Nephron progenitor cell (in vitro differentiated cells): ENCODE data around the gene CSHL1.

ENCODE experiments used
- DNase-seq: peaks from one replicate; pipeline ENCODE4 v3.0.0; 2021
- H3K27ac Mint-ChIP-seq: 2 replicates; pipeline ENCODE4 v1.8.0; 2021; ENCODE audit warnings: mild to moderate bottlenecking, moderate library complexity, mixed read lengths
- H3K27me3 Mint-ChIP-seq: 2 replicates; pipeline ENCODE4 v1.8.0; 2021; ENCODE audit warnings: mild to moderate bottlenecking, low read depth, mixed read lengths; ENCODE audit not compliant: poor library complexity
- H3K36me3 Mint-ChIP-seq: 2 replicates; pipeline ENCODE4 v1.8.0; 2021; ENCODE audit warnings: low read depth, mixed read lengths
- H3K4me1 Mint-ChIP-seq: 2 replicates; pipeline ENCODE4 v1.8.0; 2021; ENCODE audit warnings: mixed read lengths
- H3K4me3 Mint-ChIP-seq: 2 replicates; pipeline ENCODE4 v1.8.0; 2021; ENCODE audit warnings: mild to moderate bottlenecking, moderate library complexity, mixed read lengths
- H3K9me3 Mint-ChIP-seq: 2 replicates; pipeline ENCODE4 v1.8.0; 2021; ENCODE audit warnings: mild to moderate bottlenecking, moderate library complexity, mixed read lengths
- TF ChIP-seq, protein P1 (sequence below): fragments of 200-600 bp; sonication (generic); IDR thresholded peaks from 2 replicates; pipeline ENCODE4 v1.5.0; 2021; ENCODE audit warnings: antibody characterized with exemption

Gene CSHL1

DNA sequence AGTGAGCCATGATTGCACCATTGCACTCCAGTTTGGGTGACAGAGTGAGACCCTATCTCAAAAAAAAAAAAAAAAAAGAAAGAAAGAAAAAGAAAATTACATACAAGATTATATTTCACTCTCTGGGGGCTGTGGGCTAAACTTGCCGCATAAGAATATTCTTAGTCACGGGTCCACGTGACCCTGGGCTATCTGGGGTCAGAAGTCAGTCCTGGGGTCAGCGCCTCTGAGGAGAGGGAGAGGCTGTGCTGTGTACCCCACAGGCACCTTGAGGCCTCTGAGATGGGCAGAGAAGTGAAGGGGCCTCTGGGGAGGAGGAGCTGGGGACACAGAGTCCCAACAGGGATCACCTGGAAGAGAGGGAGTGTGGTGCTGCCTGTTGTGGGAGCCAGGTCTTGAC lies 26.9 kb upstream of the CSHL1 start:
- no peak for DNase-seq
- Mint-ChIP-seq H3K27me3 (peaks cover 31% of the 10 kb centered on the region), H3K36me3 (no peaks in the 10 kb centered on the region), H3K27ac (no peak overlapping the region), H3K9me3 (no peaks in the 10 kb centered on the region), H3K4me1 (peaks cover 32% of the 10 kb centered on the region), H3K4me3 (no peak overlapping the region)
- TF ChIP-seq, protein P1, sequence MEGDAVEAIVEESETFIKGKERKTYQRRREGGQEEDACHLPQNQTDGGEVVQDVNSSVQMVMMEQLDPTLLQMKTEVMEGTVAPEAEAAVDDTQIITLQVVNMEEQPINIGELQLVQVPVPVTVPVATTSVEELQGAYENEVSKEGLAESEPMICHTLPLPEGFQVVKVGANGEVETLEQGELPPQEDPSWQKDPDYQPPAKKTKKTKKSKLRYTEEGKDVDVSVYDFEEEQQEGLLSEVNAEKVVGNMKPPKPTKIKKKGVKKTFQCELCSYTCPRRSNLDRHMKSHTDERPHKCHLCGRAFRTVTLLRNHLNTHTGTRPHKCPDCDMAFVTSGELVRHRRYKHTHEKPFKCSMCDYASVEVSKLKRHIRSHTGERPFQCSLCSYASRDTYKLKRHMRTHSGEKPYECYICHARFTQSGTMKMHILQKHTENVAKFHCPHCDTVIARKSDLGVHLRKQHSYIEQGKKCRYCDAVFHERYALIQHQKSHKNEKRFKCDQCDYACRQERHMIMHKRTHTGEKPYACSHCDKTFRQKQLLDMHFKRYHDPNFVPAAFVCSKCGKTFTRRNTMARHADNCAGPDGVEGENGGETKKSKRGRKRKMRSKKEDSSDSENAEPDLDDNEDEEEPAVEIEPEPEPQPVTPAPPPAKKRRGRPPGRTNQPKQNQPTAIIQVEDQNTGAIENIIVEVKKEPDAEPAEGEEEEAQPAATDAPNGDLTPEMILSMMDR: no peak

DNA sequence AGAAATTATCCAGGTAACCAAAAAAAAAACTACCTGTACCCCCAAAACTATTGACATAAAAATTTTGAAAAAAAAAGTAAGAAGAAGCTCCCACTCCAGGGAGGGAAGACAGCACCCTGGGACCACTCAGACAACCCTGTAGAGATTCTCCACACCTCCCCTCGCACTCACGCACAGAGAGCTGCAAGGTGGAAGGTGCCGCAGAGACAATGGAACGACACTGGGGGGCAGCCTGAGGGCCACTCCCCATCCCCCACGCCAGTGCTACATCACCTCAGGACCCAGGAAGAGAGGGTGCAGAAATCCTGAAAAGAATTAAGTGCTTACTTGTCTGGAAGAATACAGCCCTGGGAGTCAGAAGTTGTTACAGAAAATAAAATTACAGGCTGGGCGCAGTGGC lies 26.3 kb upstream of the CSHL1 start:
- TF ChIP-seq, protein P1: no peak
- no peaks in the 10 kb centered on the region for H3K36me3 Mint-ChIP-seq

DNA sequence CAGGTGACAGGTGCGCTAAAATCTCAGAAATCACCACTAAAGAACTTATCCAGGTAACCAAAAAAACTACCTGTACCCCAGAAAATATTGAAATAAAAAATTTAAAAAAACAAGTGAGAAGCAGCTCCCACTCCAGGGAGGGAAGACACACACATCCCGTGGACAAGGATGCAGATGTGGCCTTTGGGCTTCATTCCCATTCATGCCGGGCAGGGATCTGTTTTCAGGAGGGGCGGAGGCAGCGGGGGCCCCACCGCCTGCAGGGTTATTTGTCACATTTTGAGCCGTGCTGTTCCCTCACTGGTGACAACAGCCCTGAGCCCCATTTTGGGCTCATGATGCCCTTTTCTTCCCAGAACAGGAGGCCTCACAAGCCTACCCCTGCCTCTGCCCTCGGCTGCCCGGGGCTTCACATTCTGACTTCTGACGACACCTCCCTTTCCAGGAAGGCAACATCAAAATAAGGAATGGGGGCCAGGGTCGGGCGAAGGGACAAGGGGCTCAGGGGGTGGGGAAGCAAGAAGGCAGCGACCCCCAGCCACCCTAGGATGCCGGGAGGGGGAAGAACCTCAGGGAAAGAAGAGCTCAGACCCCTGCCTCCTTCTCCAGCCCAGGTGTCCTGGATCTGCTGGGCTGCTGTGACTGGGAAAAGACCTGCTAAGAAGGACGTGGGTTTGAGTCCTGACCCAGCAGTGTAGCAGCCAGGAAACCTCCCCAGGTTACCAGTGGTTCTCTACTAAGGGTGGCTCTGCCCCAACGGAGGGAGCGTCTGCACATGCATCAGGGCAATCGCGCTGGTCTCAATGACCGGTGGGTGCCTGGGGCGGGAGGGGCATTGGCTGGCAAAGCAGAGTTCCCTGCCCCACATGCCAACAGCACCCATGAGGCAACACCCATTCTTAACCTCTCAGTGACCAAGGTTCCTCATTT lies 23.4 kb upstream of the CSHL1 start:
- no peak for DNase-seq
- TF ChIP-seq, protein P1: no peak
- peaks cover 46% of the 10 kb centered on the region for H3K4me1 Mint-ChIP-seq
- H3K27ac Mint-ChIP-seq: no peak overlapping the region
- no peaks in the 10 kb centered on the region for H3K36me3 Mint-ChIP-seq
- peaks cover 15% of the 10 kb centered on the region for H3K27me3 Mint-ChIP-seq
- no peaks in the 10 kb centered on the region for H3K9me3 Mint-ChIP-seq
- H3K4me3 Mint-ChIP-seq: no peak overlapping the region

More for the DNA sequence above, 26.3 kb upstream of the CSHL1 start:
- Mint-ChIP-seq H3K9me3 (no peaks in the 10 kb centered on the region), H3K4me1 (peaks cover 36% of the 10 kb centered on the region), H3K4me3 (no peak overlapping the region), H3K27ac (no peak overlapping the region), H3K27me3 (peaks cover 27% of the 10 kb centered on the region)
- DNase-seq: no peak

DNA sequence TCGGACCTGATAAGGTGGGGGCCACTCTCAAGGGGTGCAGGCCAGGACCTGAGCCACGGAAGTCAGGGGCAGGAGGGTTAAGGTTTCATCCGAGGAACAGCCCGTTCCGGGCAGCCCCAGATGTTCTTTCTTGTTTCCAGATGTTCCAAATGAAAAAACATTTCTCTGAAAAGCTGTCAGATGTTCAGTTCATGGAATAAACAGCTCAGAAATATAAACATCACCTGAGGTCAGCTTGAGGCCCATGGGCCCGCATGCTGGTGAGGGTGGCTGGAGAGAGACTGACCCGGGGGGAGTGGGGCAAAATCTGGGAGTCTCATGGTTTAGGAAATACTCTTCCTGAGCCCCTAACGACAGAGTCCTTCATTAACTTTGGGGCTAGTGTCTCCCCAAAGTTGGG lies 22.5 kb upstream of the CSHL1 start:
- peaks cover 37% of the 10 kb centered on the region for H3K4me1 Mint-ChIP-seq
- H3K27ac Mint-ChIP-seq: no peak overlapping the region
- no peaks in the 10 kb centered on the region for H3K36me3 Mint-ChIP-seq
- H3K4me3 Mint-ChIP-seq: no peak overlapping the region
- DNase-seq: no peak
- TF ChIP-seq, protein P1: no peak
- H3K27me3 Mint-ChIP-seq: peaks cover 11% of the 10 kb centered on the region
- H3K9me3 Mint-ChIP-seq: no peaks in the 10 kb centered on the region

DNA sequence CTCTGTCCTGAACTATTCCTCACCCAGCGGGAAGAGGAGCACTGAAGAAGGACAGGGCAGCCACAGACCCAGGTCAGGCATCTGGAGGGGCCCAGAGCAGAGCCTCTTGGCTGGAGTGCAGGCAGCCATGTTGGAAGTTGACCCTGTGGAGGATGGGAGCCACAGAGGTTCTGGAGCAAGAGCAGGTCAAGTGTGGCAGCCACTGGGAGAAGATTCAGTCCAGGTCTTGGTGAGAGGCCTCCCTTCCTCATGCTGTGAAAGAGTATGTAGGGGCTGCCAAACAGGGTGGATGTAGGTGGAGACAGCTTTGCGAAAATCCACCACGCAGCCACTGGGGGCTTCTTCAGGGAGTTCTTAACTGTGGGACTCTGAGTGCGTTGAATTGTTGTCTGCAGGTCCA lies 21.7 kb upstream of the CSHL1 start:
- TF ChIP-seq, protein P1: no peak
- no peaks in the 10 kb centered on the region for H3K9me3 Mint-ChIP-seq
- no peaks in the 10 kb centered on the region for H3K36me3 Mint-ChIP-seq
- peaks cover 28% of the 10 kb centered on the region for H3K4me1 Mint-ChIP-seq
- no peak overlapping the region for H3K4me3 Mint-ChIP-seq
- no peak for DNase-seq
- H3K27me3 Mint-ChIP-seq: peaks cover 11% of the 10 kb centered on the region
- peak overlapping the region; percentile 19 for H3K27ac Mint-ChIP-seq
